D341Med (cell line): ENCODE results near the gene FES.
A peak's percentile ranks its signal among the peaks of the same experiment; 100 is the strongest.

ENCODE experiments used
- DNase-seq: peaks from one replicate; pipeline ENCODE4 v3.0.0; 2012; ENCODE audit warnings: low spot score

Gene FES

DNA sequence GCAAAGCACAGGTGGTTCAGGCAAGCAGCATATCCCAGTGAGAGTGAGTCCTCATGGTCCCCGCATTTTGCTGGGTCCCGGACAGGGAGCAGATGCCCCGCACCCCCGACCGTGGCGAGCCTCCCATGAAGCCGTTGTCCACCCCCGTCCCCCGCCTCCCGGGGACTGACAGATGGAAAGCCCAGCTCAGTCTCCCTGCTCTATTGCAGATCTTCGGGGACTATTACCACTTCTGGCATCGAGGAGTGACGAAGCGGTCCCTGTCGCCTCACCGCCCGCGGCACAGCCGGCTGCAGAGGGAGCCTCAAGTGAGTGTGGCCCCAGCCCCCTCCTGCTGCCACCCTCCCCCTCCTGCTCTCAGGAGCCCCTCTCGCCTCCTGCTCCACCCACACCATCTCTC is 8.3 kb upstream of the FES start:
- DNase-seq: no peak

DNA sequence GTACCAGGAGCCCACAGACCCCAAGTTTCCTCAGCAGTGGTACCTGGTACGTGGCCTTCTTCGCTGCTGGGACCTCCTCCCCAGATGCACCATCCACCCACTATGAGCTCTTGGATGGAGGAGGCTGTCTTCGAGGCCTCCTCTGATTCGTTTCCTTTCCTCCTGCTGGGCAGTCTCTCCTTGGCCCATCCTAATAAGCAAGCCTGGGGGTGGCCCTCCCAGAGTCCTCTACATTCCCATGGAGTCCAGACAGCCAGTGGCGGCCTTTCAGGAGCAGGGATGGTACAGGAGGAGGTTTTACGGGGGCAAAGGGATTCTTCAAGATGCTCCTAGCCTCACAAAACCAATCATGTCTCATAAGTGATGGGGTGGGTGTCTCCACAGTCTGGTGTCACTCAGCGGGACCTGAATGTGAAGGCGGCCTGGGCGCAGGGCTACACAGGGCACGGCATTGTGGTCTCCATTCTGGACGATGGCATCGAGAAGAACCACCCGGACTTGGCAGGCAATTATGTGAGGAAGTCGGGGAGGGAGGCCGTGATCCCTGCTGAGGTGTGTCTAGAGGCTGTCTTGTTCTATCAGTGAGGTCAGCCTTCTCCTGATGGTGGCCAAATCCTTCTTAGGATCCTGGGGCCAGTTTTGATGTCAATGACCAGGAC is 7.7 kb upstream of the FES start:
- DNase-seq: no peak

DNA sequence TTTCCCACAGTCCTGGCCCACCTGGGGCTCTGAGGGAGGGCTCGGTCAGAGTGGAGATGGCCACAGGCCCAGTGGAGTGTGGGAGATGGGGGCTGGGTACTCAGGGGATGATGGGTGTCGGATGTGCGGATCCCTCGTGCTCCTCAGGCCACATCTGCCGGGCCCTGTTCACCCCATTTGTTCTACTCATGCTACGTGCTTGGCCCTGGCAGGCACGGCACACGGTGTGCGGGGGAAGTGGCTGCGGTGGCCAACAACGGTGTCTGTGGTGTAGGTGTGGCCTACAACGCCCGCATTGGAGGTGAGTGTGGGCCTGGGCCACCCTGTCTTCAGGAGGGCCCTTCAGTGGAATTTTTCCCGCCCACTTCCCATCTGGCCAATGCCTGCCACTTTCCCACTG is 7.0 kb upstream of the FES start:
- no peak for DNase-seq

DNA sequence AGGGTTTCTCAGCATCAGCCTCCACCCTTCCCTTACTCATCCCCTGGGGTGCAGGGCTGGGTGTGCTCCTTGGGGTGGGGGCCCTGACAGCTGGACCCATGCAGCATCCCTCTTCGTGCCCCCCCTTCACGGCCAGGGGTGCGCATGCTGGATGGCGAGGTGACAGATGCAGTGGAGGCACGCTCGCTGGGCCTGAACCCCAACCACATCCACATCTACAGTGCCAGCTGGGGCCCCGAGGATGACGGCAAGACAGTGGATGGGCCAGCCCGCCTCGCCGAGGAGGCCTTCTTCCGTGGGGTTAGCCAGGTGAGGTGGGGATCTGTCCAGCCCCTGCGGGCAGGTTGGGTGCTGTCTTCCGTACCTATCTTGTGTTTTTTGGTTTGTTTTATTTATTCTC is 6.3 kb upstream of the FES start:
- no peak for DNase-seq

DNA sequence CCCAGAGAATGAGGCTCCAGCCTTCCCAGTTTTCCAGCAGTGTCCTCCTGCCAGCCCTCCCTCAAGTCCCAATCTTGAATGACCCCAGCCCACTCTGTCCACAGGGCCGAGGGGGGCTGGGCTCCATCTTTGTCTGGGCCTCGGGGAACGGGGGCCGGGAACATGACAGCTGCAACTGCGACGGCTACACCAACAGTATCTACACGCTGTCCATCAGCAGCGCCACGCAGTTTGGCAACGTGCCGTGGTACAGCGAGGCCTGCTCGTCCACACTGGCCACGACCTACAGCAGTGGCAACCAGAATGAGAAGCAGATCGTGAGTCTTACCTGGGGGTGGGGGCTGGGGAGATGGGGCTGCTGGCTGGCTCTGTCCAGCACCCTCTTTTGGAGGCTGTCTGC is 5.6 kb upstream of the FES start:
- no peak for DNase-seq

DNA sequence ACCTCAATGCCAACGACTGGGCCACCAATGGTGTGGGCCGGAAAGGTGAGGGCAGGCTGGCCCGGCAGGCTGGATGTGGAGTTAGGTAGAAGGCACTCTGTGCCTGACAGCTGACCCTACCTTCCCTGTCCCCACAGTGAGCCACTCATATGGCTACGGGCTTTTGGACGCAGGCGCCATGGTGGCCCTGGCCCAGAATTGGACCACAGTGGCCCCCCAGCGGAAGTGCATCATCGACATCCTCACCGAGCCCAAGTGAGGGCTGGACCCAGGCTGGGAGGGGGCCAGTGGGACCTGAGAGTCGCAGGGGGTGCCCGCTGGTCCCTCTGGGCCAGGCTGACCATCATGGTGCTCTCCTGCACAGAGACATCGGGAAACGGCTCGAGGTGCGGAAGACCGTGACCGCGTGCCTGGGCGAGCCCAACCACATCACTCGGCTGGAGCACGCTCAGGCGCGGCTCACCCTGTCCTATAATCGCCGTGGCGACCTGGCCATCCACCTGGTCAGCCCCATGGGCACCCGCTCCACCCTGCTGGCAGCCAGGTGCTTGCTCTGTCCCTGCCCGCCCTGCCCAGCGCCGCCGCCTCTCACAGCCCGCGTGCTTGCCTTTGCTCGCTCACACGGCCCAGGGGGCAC is 4.5 kb upstream of the FES start:
- no peak for DNase-seq

DNA sequence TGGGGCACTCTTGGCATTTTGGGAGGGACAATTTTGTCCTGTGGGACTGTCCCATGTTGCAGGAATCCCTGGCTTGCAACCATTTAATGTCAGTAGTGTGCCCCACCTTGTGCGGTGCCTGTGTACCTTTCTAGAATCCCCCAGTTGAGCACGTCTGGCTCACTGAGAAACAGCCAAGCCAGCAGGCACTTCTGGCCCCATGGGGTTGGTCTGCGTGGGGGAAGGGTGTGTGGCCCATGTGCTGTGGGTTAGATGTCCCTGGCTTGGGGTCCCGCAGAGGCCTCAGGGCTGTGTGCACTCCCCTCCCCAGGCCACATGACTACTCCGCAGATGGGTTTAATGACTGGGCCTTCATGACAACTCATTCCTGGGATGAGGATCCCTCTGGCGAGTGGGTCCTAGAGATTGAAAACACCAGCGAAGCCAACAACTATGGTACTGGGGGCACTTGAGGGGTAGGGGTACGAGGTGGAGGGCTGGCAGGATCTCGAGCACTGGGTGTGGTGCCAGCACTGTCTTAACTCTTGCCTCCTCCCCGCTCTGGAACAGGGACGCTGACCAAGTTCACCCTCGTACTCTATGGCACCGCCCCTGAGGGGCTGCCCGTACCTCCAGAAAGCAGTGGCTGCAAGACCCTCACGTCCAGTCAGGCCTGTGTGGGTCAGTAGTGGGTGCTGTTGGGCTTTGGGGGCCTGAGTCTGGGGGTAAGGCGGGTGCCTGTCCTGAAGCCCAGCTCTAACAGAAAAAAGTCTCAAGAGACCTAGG is 3.7 kb upstream of the FES start:
- DNase-seq: no peak

DNA sequence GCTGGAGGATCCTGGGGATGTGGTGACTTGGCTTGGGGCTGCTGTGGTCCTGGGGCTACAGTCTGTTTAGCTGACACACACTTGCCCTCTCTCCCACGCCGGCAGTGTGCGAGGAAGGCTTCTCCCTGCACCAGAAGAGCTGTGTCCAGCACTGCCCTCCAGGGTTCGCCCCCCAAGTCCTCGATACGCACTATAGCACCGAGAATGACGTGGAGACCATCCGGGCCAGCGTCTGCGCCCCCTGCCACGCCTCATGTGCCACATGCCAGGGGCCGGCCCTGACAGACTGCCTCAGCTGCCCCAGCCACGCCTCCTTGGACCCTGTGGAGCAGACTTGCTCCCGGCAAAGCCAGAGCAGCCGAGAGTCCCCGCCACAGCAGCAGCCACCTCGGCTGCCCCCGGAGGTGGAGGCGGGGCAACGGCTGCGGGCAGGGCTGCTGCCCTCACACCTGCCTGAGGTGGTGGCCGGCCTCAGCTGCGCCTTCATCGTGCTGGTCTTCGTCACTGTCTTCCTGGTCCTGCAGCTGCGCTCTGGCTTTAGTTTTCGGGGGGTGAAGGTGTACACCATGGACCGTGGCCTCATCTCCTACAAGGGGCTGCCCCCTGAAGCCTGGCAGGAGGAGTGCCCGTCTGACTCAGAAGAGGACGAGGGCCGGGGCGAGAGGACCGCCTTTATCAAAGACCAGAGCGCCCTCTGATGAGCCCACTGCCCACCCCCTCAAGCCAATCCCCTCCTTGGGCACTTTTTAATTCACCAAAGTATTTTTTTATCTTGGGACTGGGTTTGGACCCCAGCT is 2.9 kb upstream of the FES start:
- no peak for DNase-seq

DNA sequence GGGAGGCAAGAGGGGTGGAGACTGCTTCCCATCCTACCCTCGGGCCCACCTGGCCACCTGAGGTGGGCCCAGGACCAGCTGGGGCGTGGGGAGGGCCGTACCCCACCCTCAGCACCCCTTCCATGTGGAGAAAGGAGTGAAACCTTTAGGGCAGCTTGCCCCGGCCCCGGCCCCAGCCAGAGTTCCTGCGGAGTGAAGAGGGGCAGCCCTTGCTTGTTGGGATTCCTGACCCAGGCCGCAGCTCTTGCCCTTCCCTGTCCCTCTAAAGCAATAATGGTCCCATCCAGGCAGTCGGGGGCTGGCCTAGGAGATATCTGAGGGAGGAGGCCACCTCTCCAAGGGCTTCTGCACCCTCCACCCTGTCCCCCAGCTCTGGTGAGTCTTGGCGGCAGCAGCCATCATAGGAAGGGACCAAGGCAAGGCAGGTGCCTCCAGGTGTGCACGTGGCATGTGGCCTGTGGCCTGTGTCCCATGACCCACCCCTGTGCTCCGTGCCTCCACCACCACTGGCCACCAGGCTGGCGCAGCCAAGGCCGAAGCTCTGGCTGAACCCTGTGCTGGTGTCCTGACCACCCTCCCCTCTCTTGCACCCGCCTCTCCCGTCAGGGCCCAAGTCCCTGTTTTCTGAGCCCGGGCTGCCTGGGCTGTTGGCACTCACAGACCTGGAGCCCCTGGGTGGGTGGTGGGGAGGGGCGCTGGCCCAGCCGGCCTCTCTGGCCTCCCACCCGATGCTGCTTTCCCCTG is 2.2 kb upstream of the FES start:
- DNase-seq: no peak

DNA sequence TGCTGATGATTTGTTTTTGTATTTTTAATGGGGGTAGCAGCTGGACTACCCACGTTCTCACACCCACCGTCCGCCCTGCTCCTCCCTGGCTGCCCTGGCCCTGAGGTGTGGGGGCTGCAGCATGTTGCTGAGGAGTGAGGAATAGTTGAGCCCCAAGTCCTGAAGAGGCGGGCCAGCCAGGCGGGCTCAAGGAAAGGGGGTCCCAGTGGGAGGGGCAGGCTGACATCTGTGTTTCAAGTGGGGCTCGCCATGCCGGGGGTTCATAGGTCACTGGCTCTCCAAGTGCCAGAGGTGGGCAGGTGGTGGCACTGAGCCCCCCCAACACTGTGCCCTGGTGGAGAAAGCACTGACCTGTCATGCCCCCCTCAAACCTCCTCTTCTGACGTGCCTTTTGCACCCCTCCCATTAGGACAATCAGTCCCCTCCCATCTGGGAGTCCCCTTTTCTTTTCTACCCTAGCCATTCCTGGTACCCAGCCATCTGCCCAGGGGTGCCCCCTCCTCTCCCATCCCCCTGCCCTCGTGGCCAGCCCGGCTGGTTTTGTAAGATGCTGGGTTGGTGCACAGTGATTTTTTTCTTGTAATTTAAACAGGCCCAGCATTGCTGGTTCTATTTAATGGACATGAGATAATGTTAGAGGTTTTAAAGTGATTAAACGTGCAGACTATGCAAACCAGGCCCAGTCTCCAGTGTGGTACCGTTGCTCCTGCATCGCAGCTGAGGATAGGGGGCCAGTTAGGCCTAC is 1.4 kb upstream of the FES start:
- no peak for DNase-seq

DNA sequence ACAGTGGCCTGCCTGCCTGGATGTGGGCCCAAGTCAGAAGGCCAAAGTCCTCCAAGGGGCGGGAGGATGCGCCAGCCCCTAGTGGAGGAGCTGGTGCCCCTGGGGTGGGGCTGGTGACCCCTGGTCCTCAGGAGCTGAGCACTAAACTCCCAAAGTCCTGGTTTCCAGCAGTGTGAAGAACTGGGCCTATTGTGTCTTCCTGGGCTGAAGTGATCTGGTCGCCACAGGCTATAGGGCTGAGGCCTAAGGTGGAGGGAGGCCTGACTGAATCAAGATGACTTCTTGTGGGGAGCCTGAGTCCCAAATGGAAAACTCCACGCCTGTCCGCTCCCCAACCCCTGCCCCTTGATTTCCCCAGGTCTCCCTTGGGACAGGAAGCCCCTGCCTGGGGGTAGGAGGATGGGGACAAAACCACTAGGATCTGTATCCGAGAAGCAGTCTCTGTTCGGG is 753 bp upstream of the FES start:
- no peak for DNase-seq

DNA sequence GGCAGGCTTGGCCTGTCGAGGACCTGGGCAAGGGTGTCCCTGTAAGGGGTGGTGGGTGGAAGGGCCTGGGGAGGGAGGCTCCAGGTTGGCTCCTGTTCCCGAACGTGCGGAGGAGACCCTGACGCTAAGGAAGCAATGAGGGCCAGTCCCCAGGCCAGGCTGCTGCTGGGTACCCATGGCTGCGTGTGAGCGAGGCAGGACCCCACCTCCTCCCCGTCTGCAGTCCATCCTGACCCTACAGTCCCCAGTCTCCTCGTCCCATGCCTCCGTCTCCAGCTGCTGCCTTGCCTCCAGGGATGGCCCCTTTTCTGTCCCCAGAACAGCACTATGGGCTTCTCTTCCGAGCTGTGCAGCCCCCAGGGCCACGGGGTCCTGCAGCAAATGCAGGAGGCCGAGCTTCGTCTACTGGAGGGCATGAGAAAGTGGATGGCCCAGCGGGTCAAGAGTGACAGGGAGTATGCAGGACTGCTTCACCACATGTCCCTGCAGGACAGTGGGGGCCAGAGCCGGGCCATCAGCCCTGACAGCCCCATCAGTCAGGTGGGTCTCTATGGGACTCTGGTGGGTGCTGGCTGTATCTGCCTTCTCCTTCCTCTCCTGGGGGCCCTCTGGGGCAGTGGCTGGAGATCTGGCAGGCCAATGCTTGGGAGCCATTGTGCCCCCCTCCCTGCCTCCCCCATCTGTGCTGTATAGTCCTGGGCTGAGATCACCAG is 571 bp downstream of the FES start:
- no peak for DNase-seq

DNA sequence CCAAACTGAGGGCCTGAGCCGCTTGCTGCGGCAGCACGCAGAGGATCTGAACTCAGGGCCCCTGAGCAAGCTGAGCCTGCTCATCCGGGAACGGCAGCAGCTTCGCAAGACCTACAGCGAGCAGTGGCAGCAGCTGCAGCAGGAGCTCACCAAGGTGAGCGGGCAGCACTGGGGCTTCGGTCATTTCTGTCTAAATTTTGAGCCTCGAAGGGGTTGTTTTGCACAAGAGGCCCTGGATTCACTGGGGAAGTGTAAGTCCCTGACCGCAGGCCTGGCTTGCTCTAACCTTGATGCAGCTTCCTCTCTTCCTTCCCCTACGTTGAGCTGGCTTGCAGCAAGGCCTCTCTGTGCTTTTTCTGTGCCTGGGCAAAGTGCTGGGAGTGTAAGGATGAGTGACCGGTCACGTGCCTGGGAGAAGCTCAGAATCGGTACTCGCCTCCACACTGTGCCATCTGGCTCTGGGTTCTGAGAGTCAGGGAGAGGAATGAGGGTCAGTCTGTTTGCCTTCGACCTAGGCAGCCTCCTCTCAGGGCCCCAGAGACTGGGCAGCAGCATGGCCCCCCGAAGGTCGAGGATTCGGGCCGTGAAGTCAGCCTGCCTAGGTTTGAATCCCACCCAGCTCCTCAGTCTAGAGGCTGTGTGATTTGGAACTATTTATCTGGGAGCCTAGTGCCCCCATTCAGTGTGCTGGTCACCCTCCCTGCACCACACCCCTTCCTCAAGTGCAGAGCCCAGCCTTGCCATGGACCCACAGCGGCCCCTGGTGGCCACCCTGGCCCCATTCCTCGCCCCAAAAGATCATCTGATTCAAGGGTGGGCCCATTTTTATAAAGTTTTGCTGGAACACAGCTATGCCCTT is 1.4 kb downstream of the FES start:
- peak; percentile 86 for DNase-seq

DNA sequence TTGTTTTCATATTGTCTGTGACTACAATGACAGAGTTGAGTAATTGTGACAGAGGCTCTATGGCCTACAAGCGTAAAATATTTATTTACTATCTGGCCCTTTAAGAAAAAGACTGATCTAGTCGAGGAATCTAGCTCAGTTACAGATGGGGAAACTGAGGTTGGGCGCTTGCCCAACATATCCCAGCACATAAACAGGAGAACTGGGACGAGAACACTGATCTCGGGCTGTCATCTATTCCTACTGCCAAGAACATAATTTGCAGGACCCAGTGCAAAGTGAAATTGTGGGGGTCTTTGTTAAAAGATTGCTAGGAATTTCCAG is 1.9 kb downstream of the FES start:
- no peak for DNase-seq

DNA sequence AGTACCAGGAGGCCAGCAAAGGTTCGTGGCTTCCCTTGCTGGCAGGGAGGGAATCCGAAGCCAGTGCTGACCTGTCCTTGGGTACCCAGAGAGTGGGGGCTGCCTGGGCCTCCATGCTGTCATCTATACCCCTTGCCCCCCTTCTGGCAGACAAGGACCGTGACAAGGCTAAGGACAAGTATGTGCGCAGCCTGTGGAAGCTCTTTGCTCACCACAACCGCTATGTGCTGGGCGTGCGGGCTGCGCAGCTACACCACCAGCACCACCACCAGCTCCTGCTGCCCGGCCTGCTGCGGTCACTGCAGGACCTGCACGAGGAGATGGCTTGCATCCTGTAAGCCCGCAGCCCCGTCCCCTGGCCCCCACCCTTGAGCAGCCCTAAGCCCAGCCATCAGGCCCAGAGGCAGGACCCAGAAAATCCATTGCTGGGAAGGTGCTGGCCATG is 2.8 kb downstream of the FES start:
- no peak for DNase-seq

DNA sequence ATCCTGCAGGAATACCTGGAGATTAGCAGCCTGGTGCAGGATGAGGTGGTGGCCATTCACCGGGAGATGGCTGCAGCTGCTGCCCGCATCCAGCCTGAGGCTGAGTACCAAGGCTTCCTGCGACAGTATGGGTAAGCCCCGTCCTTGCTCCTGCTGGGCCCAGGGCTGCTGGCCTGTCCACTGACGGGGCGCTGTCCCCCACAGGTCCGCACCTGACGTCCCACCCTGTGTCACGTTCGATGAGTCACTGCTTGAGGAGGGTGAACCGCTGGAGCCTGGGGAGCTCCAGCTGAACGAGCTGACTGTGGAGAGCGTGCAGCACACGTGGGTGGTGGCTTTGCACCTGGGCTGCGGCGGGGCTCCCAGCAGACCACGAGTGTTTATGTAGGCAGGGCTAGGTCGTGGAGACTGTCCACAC is 5.0 kb downstream of the FES start:
- DNase-seq: no peak

DNA sequence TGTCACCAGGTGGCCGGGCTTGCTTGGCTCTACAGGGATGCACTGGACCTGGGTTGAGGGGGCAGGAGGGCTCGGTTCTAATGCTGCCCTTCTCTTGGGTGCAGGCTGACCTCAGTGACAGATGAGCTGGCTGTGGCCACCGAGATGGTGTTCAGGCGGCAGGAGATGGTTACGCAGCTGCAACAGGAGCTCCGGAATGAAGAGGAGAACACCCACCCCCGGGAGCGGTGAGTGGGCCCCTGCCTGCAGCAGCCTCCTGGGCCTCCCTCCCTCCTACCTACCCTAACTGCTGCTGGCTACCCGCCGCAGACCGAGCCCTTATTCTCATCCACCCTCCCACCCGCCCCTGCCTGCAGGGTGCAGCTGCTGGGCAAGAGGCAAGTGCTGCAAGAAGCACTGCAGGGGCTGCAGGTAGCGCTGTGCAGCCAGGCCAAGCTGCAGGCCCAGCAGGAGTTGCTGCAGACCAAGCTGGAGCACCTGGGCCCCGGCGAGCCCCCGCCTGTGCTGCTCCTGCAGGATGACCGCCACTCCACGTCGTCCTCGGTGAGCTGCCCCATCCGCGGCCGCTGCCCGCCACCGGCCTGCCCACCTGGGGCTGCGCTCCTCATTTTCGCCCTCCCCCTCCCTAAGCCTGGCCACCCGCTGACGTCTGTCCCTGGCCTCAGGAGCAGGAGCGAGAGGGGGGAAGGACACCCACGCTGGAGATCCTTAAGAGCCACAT is 5.6 kb downstream of the FES start:
- no peak for DNase-seq

DNA sequence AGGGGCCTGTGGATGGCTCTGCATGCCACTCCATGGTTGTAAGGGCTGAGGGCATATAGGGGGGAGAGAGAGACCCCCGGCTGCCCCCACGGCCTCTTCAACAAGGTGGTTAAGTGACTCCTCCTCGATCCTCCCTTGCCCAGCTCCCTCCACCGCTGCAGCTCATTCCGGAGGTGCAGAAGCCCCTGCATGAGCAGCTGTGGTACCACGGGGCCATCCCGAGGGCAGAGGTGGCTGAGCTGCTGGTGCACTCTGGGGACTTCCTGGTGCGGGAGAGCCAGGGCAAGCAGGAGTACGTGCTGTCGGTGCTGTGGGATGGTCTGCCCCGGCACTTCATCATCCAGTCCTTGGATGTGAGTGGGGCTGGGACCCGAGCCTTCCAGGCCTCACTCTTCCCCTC is 6.5 kb downstream of the FES start:
- no peak for DNase-seq
